ENCODE data around the gene BCL11A. TPM values are rescaled to one million over a fixed set of nuclear protein-coding genes. Genes with fewer than 3 reads are reported as not detected.

BCL11A gene
- total RNA-seq, 1 experiment from 2014 or later = 91.4 TPM

GRCh38 chr2:60507211-60507965 lies 46.1 kb downstream of the BCL11A start:
- Histone ChIP-seq H3K14ac (ENCODE audit: insufficient read depth, low read length) (no peak overlapping the region), H4K8ac (replicated peaks; ENCODE audit: insufficient read length, low read depth, low read length) (no peak overlapping the region), H3K56ac (ENCODE audit: insufficient read length, low read depth, low read length) (no peak overlapping the region), H3K4ac (ENCODE audit: low read depth, low read length) (no peak overlapping the region), H2BK12ac (ENCODE audit: insufficient read length, low read depth, low read length) (no peak overlapping the region), H3K9ac (ENCODE audit: extremely low read depth, insufficient read length, low read length) (no peak overlapping the region), H3K27me3 (ENCODE audit: insufficient read depth, low read length) (no peaks in the 10 kb centered on the region), H3K79me1 (ENCODE audit: insufficient read depth, low read depth, low read length, poor library complexity, severe bottlenecking) (peaks cover 9% of the 10 kb centered on the region), H2BK5ac (ENCODE audit: insufficient read length, low read length) (no peak overlapping the region), H3K23ac (ENCODE audit: insufficient read length, low read depth, low read length) (no peak overlapping the region), H2AK5ac (ENCODE audit: insufficient read length, low read length) (no peak overlapping the region), H3K4me2 (ENCODE audit: insufficient read depth, insufficient read length, low read length) (no peak overlapping the region), H3K23me2 (ENCODE audit: insufficient read length, low read depth, low read length, poor library complexity, severe bottlenecking) (peaks cover 4% of the 10 kb centered on the region), H2BK120ac (ENCODE audit: low read depth, low read length, poor library complexity, severe bottlenecking) (no peak overlapping the region), H3K9me3 (ENCODE audit: control insufficient read depth, low read depth, low read length) (no peaks in the 10 kb centered on the region), H4K91ac (ENCODE audit: insufficient read length, low read depth, low read length) (no peak overlapping the region), H3T11ph (ENCODE audit: low read length) (no peak overlapping the region), H3K18ac (ENCODE audit: insufficient read length, low read depth, low read length) (no peak overlapping the region), H4K20me1 (ENCODE audit: control insufficient read depth, insufficient read depth, insufficient read length) (no peaks in the 10 kb centered on the region), H2BK20ac (ENCODE audit: low read depth, low read length, poor library complexity, severe bottlenecking) (no peak overlapping the region), H3K4me1 (ENCODE audit: insufficient read depth, low read length) (peaks cover 29% of the 10 kb centered on the region), H3K79me2 (ENCODE audit: insufficient read depth, low read length) (peaks cover 23% of the 10 kb centered on the region; the same call in 1 of the 2 replicates), H2BK15ac (ENCODE audit: low read depth, low read length) (no peak overlapping the region), H3K27ac (ENCODE audit: insufficient read length, low read depth, low read length) (no peak overlapping the region), H4K5ac (ENCODE audit: insufficient read length, low read depth, low read length) (no peak overlapping the region), H2AFZ (ENCODE audit: low read length) (no peak overlapping the region)
- H3K36me3 Mint-ChIP-seq (ENCODE audit: insufficient read depth in 1 of 3, low read depth in 3 of 3) = peaks cover 4 to 13% (median 12%) of the 10 kb centered on the region in 3 experiments; a peak in 4 of 7 replicates
- peaks cover 80 to 87% of the 10 kb centered on the region in 2 experiments for H3K4me1 Mint-ChIP-seq
- no peak overlapping the region for H3K4me3 Mint-ChIP-seq
- no peak for TF ChIP-seq CTCF (conservative IDR thresholded peaks at IDR 0.05)
- no peaks in the 10 kb centered on the region for H3K27me3 Mint-ChIP-seq (ENCODE audit: low read depth)
- no peak for DNase-seq
- peak overlapping the region in 2 of 3 experiments; percentile 77 to 82; a peak in 5 of 7 replicates for H3K27ac Mint-ChIP-seq
- no CpG with 5 or more reads among the region's 9 CpGs for WGBS (ENCODE audit: extremely low coverage, insufficient read length, low lambda C conversion rate)
- H3K9me3 Mint-ChIP-seq = no peaks in the 10 kb centered on the region
